Activated CD8-positive, alpha-beta T cell treated with anti-CD3 and anti-CD28 coated beads for 36 hours (primary cell): ENCODE results near the gene OSR1. TPM values are rescaled to one million over a fixed set of nuclear protein-coding genes. Genes with fewer than 3 reads are reported as not detected.

ENCODE experiments used
- ATAC-seq: fragments of 200-7000 bp; cut with Tn5 transposase; one replicate; pipeline ENCODE4 v1.10.0; 2021; ENCODE audit warnings: mild to moderate bottlenecking, moderate library complexity
- CTCF ChIA-PET: fragments of 350-600 bp; sonication (Branson Sonifier 250); formaldehyde crosslinking; loops from one replicate; lab custom pipeline; 2021; ENCODE audit warnings: antibody characterized with exemption; lab: Charles Lee
- POLR2A ChIA-PET: fragments of 350-600 bp; sonication (Branson Sonifier 250); formaldehyde crosslinking; loops from one replicate; lab custom pipeline; 2021; ENCODE audit warnings: antibody characterized with exemption; lab: Charles Lee
- DNase-seq: peaks from one replicate; pipeline ENCODE4 v3.0.0-alpha.2; 2020
- H3K27ac Mint-ChIP-seq: one replicate; pipeline ENCODE4 v1.8.0; 2021; ENCODE audit warnings: mild to moderate bottlenecking, mixed read lengths
- H3K27me3 Mint-ChIP-seq: one replicate; pipeline ENCODE4 v1.8.0; 2021; ENCODE audit warnings: mixed read lengths
- H3K36me3 Mint-ChIP-seq: one replicate; pipeline ENCODE4 v1.8.0; 2021; ENCODE audit warnings: low read depth, mixed read lengths
- H3K4me1 Mint-ChIP-seq: one replicate; pipeline ENCODE4 v1.8.0; 2021; ENCODE audit warnings: low read depth, mixed read lengths
- H3K4me3 Mint-ChIP-seq: one replicate; pipeline ENCODE4 v1.8.0; 2021; ENCODE audit warnings: mild to moderate bottlenecking, moderate library complexity, mixed read lengths
- H3K9me3 Mint-ChIP-seq: one replicate; pipeline ENCODE4 v1.8.0; 2021; ENCODE audit warnings: mixed read lengths
- CTCF ChIP-seq: fragments of 200-600 bp; IDR thresholded peaks from one replicate; pipeline ENCODE4 v1.8.0; 2022; ENCODE audit warnings: antibody characterized with exemption, mild to moderate bottlenecking
- intact Hi-C: fragments of 100-400 bp; cut with micrococcal nuclease; formaldehyde crosslinking; loops from one replicate; pipeline ENCODE4 v1.10.0; 2022
- total RNA-seq, 2 experiments: library from RNA; stranded (reverse); gene quantifications; one replicate each; pipeline ENCODE4 v1.2.3, GENCODE V29; 2021

Gene OSR1
- total RNA-seq, 2 experiments from 2014 or later: not detected

DNA sequence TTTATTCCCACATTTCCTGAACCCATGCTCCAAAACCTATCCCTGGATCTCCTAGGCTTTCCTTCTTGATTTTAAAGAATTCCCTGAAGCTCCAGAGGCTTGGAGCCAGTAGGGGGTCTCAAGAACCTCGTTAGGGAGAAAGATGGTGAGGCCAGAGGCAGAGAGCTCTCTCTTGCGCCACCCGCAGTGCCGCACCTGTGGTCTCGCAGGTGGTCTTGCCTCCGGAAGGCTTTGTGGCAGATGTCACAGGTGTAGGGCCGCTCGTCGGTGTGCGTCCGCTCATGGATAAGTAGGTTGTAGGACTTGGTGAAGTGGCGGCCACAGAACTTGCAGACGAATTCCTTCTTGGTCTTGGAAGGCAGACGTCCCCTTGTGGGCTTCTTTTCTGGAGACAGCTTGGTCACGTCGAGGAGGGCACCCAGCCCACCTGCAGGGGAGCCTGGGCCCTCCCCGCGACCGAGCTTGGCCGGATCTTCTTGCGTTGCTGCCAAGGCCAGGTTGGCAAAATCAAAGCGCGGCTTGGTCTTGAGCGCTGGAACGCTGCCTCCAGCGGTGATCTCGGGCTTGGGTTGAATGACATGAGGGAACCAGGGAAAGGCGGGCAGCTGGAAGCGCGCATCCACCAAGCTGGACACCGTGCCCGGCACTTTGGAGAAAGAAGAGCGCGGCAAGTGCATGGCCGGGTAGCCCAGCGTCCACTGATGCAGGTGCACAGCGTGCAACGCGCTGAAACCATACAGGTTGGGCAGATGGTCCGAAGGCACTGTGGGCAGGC, 5.3 kb downstream of the OSR1 start:
- CTCF ChIA-PET: interaction anchor here (1.1 kb wide), 1 partner anchor 832 kb away, joined by 3 read pairs; no protein-coding TSS in a partner anchor
- Mint-ChIP-seq H3K4me3 (no peak overlapping the region), H3K36me3 (peaks cover 2% of the 10 kb centered on the region), H3K27me3 (peaks cover 77% of the 10 kb centered on the region), H3K4me1 (peaks cover 36% of the 10 kb centered on the region), H3K9me3 (no peaks in the 10 kb centered on the region), H3K27ac (no peak overlapping the region)
- POLR2A ChIA-PET: no interaction called here
- no peak for TF ChIP-seq CTCF
- intact Hi-C loops: loop anchor here (5.0 to 10.0 kb wide), 2 partner anchors 509 to 798 kb away; no protein-coding TSS in a partner anchor
- ATAC-seq: no peak
- no peak for DNase-seq

DNA sequence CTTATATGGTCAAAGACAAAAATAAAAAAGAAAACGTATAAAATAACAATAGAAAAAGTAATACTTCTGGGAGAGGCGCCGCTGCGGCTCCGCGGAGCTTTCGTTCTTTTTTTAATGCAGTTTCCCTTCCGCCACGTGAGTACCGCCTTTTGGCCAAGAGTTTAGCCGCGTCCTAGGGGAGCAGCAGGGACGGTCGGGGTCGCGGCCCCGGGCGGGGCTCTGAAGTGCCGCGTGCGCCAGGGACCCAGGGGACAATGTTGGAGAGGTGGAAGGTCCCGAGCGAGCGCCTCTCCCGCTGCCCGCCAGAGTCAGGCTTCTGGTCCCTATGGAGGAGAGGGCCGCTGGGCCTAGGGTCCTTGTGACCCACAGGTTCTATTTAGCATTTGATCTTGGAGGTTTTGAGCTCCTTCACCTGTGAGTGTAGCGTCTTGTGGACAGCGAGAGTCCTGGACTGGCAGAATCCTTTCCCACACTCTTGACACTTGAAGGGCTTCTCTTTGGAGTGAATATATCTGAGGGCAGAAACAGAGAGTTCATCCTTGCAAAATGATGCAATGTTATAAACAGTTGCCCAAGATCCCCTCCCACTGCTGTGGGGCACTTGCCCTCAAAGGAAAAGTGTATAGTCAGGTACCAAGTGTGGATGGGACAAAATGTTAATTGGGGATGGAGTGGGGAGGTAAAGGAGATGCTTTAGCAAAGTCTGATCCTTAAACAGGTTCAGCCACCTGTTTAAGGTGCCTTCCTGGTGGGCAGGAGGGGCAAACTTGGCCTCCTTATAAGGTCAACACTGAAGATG, 6.3 kb downstream of the OSR1 start:
- ChIA-PET POLR2A (no interaction called here), CTCF (interaction anchor here (1.1 to 1.5 kb wide), 2 partner anchors 13 to 831 kb away, joined by 3 read pairs; no protein-coding TSS in a partner anchor)
- peak overlapping the region; percentile 24 for H3K4me3 Mint-ChIP-seq

DNA sequence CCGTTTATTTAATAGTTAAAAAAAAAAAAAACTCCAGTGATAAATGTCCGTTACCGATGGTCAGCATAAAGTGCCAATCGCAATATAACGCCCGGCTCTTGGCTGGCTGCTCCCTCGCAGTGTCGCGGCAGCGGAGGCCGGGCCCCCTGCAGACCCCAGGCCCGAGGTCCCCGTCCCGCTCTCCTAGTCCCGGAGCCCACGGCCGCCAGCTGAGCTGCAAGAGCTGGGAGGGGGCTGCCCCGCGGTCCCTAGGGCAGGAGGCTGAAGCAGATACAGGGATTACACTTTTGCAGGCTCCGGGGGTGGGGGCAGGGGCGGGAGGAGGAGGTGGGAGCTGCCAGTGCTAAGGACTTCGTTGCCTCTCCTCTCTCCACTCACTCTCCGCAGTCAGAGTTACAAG, 6.9 kb downstream of the OSR1 start:
- ATAC-seq: no peak
- no peak for TF ChIP-seq CTCF
- intact Hi-C loops: loop anchor here (5.0 to 10.0 kb wide), 2 partner anchors 511 to 797 kb away; no protein-coding TSS in a partner anchor
- Mint-ChIP-seq H3K9me3 (no peaks in the 10 kb centered on the region), H3K36me3 (peaks cover 5% of the 10 kb centered on the region), H3K27me3 (peaks cover 62% of the 10 kb centered on the region), H3K4me3 (no peak overlapping the region), H3K27ac (no peak overlapping the region), H3K4me1 (peaks cover 25% of the 10 kb centered on the region)
- ChIA-PET CTCF (interaction anchor here (1.1 to 4.7 kb wide), 3 partner anchors 8 to 20 kb away, joined by 3 to 56 read pairs (median 3); partner anchors contain the start of gene OSR1), POLR2A (no interaction called here)
- DNase-seq: no peak

More for the DNA sequence above, 6.3 kb downstream of the OSR1 start:
- intact Hi-C loops: loop anchor here (5.0 to 10.0 kb wide), 2 partner anchors 510 to 797 kb away; no protein-coding TSS in a partner anchor
- ATAC-seq: no peak
- Mint-ChIP-seq H3K27me3 (peaks cover 68% of the 10 kb centered on the region), H3K9me3 (no peaks in the 10 kb centered on the region), H3K27ac (no peak overlapping the region), H3K4me1 (peaks cover 28% of the 10 kb centered on the region), H3K36me3 (peaks cover 5% of the 10 kb centered on the region)
- TF ChIP-seq CTCF: no peak
- DNase-seq: no peak

DNA sequence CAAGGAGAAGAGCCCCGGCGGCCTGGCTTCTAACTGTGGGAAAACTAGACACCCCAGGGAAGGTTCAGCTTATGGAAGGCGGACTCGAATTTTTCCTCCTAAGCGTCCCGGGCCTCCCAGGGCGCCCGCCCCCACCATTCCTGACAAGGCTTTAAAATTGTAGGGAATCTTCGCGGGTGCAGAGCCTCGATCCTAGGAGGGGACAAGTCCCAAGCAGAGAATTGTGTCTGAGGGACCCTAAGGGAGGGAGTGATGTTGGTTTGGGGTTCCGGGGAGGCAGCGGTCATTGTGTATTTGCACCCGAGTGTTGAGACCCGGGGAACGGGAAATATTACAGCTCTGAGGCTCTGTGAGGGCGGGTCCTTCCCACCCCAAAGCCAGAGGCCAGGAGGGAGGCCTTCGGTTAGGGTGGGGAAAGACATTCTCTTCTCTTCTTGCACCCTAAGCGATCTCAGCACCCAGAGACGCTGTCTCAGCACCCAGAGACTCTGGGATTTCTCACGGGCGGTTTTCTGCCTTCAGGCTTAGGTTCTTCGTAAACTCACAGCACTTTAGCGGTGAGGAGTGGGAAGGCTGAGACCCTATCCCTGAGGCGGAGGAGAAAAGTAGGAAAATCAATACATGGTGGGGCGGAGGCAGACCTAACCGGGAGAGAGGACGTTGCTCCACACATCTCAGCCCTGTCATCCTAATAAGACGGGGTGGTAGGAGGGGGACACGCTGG, 7.6 kb downstream of the OSR1 start:
- Mint-ChIP-seq H3K36me3 (peaks cover 5% of the 10 kb centered on the region), H3K4me3 (no peak overlapping the region), H3K27me3 (peaks cover 57% of the 10 kb centered on the region), H3K4me1 (peaks cover 21% of the 10 kb centered on the region), H3K9me3 (no peaks in the 10 kb centered on the region), H3K27ac (no peak overlapping the region)
- POLR2A ChIA-PET: no interaction called here
- intact Hi-C loops: loop anchor here (5.0 to 10.0 kb wide), 2 partner anchors 511 to 796 kb away; no protein-coding TSS in a partner anchor
- ATAC-seq: no peak
- no peak for TF ChIP-seq CTCF
- CTCF ChIA-PET: interaction anchor here (0.7 to 4.7 kb wide), 8 partner anchors 9 to 664 kb away, joined by 3 to 56 read pairs (median 3); partner anchors contain the start of gene OSR1
- DNase-seq: no peak
